Measurements from ENCODE around the gene ALK.

ALK gene

DNA sequence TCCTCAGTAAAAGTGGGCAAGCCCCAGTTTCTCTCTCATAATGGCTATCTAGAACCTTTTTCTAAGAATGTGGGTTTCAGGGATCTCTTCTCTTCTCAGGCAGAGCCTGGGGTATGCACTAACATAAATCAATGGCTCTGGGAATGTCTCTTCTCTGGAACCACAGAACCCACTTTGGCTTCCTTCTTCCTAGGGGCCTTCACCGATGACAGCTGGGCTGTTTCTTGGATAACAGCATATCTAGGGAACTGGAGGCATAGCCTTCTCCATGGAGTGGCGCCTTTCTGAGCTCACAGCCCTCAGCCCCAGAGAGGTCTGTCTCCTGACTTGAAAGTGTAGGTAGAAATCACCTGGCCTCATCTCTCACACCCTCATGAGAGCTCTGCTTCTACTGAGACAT is 558.3 kb downstream of the ALK start:
- no peak for DNase-seq (ENCODE audit: low read depth)

DNA sequence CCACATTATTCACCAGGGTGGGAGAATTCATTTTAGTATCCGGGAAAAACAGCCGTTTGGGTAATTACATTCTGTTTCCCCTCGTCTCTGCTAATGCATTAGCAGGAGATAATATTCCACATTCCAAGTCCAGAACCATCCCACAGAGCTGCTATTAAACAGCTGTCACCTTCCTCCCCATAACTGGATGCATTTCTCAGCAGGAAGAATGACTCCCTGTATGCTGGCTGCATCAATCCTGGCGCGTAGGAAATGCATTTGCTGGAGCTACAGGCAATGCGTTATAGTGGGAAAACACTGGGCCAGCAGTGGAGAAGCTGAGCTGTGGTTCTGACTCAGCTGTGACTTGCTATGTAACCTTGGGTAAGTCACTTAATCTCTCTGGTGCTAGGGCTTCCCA is 560.2 kb downstream of the ALK start:
- DNase-seq (ENCODE audit: low read depth), result peak; percentile 23

DNA sequence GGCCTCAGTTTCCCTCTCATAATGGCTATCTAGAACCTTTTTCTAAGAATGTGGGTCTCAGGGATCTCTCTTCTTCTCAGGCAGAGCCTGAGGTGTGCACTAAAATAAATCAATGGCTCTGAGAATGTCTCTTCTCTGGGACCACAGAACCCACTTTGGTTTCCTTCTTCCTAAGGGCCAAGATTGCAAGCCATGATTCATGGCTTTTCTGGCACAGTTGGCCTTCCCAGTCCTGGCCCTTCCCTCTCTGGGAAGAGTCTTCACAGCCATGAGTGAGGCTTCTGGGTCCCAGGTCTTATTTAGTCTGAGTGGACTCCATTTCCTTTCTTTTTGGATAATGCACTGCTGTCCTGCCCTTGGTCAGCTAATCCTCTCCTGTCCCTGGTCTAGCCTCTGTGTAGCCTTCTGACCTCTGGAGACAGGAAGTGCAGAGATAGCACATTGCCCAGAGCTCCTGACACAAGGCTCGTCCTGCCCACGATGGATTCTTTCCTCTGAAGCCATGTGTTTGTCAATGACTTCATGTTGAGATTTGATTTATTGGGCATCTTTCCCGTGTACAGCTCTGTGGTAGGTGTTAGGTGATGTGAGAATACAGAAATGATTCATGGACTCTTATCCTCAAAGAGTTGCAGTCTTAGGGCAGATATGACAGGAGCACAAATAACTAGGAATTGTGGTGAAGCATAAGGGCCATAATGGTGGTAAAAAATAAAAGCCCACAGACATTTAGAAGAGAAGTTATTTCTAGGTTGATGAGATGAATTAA is 561.2 kb downstream of the ALK start:
- no peak for DNase-seq (ENCODE audit: low read depth)

DNA sequence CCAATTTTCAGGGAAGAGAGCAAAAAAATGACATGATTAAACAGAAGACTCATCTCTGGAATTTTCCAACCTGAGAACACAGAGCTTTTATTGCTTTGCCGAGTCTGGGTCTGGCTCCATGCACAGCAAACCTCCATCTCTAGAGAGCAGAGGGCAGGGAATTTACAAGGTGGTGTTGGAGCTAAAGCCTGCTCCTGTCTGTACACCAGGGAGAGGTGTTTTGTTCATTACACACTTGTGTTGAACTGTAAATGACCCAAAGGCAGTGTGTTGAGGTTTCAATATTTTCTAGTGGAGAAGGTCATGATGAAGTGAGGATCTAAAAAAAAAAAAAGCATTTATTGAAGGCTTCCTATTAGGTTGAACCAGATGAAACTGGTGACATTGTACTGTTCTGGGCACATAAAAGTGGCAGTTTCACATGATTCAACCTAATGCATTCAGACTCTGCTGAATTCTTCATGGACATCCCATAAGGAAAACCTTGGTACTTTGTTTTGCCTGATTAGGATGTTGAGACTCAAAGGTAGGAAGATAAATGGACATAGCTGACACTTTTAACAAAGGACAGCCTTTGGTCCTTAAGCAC is 567.9 kb downstream of the ALK start:
- DNase-seq (ENCODE audit: low read depth), result no peak

DNA sequence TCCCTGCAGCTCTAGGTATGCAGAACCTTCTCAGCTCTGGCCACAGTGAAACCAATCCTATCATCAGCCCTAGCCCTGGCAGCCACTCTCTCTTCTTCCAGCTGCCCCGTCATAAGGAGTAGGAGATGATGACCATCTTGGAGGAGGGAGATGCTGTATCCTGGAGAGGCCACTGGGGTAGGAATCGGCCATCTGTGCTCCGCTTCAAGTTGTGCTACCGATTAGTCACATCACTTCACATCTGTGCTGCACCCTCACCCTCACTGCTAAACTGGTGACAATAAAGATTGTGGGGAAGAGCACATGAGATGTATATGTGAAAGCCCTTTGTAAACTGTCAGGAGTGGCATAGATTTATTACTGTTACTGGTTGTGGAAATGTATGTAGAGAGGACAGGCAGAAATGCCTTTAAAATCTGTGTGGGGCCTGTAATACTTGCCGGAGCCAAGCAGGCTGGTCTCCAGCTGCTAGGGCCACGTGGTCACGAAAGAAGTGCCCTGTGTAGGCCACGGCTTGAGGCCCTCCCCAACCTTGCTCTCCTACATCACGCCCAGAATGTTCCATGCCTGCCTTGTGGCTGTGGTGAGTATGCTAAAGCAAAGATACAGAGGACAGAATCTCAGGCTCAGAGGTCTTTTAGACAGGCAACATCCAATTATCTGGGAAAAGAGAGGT is 569.3 kb downstream of the ALK start:
- DNase-seq (ENCODE audit: low read depth), result peak; percentile 18

DNA sequence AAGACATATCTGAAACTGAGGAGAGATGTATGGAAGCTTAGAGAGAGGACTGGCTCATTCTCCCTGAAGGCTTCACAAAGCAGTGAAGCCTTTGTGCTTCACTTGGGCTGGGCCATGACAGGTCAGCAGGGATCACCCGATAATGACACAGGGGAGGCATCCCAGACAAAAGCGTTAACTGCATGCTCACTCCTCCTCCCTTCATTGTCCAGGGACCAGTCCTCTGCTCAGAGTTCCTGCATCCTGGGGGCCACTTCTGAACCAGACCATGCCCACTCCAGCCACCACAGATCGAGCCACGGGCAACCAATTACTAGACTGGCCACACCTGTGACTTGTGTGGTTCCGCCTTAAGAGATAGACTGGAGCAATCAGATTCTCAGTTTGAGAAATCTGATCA is 570.1 kb downstream of the ALK start:
- no peak for DNase-seq (ENCODE audit: low read depth)

DNA sequence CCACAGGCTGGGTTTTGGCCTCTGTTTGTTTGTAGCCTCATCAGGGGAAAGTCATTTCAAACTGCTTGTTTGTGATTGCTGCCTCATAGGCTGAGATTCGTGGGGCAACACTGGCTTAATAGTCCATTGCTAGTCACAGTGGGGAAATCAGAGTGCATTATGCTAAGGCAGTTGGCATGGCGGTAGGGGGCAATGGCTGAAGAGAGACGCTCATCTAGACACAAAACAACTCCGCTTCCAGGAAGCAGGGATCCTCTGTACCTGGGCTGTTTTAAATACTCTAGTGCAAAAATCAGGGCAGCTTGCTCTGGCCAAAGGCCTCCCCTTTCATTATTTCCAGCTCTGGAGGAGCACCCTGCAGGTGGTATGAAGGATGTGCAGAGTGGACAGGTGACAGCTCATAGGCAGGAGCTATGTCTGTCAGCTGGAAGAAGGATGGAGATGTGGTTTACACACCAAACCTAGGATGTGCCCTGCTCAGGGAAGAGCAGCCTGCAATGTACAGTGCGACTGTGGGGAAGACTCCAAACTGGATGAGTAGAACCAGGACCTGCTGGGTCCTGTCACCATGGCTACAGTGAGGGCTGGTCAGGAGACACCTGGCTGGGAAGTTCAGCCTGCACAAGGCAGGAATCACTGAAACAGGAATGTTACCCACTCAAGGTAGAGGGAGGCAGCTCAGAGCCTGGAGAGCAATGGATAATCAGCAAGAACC is 571.9 kb downstream of the ALK start:
- DNase-seq (ENCODE audit: low read depth), result no peak

DNA sequence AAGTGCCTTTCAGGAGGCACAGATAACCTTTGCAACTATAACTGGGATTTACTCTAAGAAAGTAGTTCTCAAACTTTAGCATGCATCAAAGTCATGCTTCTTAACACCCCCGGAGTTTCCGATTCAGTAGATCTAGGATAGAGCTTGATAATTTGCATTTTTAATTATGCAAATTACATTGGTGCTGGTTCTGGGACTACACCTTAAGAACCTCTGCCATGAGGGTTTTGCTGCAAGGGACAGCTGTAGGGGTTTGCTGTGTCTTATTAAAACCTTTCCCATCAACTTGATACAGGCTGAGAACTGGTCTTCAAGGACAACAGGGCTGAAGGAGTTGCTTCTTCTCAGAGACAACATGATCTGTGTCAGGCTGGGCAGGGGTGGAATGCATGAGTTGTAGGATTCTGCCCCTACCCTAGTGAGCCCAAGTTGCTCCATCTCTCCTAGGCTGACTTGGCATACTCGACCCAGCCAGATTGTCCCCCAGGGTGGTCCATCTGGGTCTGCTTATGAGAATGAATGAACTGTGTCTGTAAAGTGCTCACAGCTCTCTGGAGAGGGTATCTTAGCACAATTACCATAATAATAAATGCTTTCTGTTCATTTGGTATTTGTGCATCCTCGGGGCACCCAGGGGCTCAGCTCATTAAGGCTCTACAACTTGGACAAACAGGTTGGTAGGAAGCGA is 573.5 kb downstream of the ALK start:
- no peak for DNase-seq (ENCODE audit: low read depth)

DNA sequence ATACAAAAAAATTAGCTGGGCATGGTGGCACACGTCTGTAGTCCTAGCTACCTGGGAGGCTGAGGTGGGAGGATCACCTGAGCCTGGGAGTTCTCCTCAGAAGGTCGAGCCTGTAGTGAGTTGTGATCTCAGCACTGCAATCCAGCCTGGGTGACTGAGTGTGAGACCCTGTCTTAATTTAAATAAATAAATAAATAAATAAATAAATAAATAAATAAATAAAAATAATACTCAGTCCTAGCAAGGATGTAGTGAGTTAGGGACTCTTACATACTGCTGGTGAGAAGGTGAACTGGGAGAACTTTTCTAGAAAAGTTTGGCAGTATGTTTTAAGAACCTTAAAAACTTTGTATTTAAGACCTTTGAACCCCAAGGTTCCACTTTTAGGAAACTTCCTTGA is 576.1 kb downstream of the ALK start:
- DNase-seq (ENCODE audit: low read depth), result no peak

DNA sequence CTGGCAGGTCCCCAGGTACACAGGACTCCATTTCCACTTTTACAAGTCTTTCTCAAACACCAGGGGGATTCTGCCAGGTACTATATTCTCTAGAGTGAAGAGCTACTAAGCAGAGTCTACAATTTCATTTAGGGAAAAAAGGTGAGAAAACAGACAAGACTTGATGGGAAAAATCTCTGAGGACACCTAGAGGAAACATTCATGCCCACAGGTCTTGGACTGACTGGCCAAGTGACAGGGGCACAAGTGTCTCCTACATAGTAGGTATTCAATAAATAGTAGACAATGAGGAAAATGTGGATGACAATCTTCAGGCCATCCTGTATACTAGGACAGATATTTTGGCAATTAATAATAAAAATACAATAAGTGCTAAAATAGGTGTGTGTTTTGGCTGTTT is 577.6 kb downstream of the ALK start:
- DNase-seq (ENCODE audit: low read depth), result no peak

DNA sequence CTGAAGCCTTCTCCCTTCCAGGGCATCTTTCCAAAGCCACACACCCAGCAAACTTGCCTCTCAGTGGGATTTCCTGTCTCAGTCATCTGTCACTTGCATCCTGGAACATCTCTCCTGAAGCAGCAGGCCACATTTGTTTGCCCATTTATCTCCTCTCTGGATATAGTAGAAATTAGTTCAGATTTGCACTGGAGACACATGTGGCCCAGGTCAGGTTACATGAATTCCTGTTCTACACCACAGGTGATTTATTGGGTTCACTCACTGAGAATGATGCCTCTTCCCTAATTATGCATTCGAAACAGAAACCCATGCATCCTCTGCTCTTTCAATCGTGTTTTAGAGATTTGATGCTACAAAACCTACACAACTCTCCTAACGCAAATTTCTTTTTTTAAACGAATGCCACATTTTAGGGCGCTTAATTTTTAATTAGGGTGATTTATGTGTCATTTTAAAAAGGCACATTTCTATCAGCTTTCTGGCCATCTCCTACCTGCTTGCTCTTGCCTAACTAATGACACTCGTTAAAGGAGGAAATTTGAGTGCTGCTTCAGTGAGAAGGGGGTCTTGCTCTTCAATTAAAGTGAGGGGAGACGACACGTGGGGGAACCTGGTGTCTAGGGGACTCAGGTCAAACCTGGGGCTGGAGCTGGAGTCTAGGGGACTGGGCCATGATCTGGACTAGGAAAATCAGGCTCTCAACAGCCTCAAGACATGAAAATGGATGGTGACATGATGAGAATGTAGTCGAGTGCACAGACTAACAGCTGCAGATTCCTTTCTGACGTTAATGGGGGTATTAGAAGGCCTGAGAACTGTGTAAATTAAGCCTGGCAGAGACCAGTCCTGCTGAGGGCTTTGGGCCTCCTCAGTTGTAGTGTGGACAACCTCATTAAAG is 584.8 kb downstream of the ALK start:
- no peak for DNase-seq (ENCODE audit: low read depth)

DNA sequence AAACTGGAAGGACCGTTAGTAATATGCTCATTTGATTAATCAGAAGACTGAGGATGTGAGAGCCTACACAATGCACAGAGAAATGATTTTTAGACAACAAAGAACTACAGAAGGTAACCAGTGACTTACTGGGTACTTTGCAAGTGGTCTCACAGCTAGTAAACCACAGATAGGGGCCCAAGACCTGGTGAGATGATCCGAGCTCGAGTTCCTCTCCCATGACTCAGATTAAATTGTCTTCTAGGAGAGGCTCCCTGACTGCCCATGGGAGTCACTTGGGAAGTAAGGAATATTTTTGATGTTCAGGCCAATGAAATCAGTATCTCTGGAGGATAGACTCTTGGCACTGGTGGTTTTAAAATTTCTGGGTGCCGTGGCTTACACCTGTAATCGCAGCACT is 586.0 kb downstream of the ALK start:
- peak; percentile 10 for DNase-seq (ENCODE audit: low read depth)

DNA sequence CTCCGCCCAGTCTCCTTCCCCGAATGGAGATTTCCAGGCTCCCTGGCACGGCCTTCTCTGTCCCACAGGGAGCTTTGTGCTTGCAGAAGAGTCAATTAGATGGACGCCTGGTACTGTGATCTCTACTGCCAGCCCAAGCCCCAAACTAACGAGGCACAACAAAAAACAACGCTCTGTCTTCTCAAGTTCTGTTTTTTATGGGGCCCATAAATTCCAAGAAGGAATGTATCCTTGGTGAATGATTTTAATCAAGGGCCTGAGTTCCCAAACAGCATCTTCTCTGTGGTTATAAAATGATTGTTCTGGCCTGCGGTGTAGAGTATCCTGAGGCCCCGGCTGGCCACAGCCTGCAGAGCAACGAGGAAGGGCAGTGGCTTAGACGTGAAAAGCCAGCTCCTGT is 586.7 kb downstream of the ALK start:
- no peak for DNase-seq (ENCODE audit: low read depth)

DNA sequence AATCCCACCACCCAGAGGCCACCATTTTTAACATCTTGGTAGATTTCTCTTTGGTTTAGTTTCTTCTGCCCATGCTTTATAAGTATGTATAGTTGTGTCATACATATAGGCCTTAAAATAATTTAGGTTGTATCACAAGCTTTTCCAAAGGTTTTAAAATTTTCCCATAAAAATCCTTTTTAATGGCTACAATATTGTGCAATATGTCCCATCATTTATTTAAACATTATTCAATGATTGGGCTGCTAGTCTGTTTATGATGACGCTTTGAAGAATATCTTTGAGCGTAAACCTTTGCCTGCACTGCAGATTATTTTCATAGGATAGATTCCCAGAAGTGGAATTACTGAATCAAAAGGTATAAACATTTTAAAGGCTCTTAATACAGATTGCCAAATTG is 588.8 kb downstream of the ALK start:
- DNase-seq (ENCODE audit: low read depth), result no peak

DNA sequence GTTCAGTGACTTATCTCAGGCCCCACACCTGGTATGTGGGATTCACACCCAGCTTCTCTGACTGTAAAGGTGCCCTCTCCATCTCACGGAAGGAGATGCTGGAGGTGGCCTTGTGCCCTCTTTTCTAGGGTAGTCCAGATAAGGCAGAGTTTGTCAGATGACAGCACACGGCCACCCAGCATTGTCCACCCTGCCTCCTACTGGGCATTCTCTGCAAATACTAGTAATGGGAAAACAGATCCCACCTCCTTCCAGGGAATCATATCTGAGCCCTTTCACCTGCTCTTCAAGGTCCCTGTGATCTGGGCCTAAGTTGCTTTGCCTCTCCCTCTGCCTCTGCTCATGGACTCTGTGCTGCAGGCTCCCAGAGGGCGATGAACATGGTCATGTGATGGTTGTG is 591.5 kb downstream of the ALK start:
- peak; percentile 8 for DNase-seq (ENCODE audit: low read depth)

DNA sequence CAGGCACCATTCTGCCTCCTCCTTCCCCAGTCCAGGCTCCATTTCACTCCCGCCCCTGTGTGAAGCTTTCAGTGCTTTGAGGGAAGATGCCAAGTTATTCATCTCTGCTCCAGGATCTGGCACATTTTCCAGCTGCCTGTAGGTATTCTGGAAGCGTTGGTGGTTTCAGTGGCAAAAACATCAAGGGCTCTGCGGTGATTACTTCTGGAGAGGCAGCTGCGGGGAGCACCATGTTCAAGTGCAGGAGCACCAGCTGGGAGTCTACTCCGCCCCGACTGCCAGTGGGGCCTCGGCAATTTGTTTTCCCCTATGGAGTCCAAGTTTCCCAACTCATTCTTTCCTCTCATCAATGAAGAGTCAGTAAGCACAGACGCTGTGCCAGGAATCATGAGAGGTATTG is 594.5 kb downstream of the ALK start:
- DNase-seq (ENCODE audit: low read depth), result no peak

DNA sequence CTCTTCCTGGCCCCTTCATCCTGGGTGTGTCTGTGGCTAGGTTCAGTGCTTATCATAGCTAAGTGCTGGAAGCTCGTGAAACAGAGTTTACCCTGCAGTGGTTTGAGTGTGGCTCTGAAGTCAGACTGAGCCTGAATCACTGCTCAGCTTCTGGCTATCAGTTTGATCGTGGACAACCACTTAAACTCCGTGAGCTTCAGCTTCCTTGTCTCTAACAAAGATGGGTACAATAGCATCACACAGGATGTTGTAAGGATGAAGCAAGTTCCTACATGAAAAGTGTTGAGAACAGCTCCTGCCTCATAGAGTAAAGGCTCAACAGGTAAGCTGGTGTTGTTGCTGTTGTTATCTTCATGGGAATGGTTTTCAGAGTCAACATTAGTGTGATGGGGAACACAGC is 595.8 kb downstream of the ALK start:
- no peak for DNase-seq (ENCODE audit: low read depth)

DNA sequence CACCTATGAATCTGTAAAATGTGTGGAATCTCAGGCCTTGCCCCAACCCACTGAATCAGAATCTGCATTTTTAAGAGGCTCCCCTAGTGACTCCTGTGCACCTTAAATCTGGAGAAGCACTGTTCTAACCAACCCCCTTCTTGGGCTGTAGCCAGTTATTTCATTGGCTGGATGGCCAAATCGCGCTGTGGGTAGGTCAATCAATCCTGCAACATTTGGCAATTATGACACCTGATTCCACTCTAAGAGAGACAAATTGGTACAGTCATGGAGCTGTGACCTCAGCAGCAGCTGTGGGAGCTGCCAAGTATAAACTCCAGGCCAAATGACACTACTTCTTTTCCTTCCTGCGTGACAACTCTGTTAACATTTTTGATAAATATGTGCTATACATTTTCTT is 597.4 kb downstream of the ALK start:
- DNase-seq (ENCODE audit: low read depth), result no peak

DNA sequence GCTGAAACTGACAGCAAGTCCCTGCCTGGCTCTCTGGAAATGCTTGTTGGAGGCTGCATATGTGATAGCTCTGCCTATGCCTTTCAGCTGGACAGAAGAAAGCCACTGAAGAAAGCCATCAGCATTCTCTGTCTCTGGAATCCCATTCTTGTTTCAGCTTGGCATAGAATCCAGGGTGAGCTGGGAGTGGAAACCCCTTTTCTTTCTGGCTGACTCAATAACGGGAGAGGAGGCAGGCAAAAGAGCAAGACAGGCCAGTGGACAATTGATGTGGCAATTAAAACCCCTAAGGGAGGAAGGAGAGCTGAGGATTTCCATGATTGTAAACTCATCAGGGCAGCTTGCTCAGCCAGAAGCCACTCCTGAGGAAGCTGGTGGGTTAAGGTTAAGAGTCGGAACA is 598.1 kb downstream of the ALK start:
- no peak for DNase-seq (ENCODE audit: low read depth)

DNA sequence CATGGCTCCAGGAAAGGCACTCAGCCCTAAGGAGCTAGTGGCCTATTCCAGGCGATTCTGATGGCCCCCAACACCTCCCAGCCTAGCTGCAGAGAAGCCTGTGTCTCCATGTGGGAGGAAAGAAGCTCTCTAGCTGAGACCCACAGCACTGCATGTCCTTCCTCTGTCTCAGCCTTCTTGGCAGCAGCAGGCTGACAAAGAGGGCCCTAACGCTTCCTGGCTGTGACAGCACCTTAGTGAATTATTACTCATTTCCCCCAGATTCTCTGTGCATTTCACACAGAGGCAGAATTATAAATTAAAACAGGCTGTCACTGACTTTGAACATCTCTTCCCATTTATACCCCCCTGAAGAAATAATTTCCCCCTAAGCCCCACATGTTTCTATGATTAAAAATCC is 599.4 kb downstream of the ALK start:
- peak; percentile 60 for DNase-seq (ENCODE audit: low read depth)

DNA sequence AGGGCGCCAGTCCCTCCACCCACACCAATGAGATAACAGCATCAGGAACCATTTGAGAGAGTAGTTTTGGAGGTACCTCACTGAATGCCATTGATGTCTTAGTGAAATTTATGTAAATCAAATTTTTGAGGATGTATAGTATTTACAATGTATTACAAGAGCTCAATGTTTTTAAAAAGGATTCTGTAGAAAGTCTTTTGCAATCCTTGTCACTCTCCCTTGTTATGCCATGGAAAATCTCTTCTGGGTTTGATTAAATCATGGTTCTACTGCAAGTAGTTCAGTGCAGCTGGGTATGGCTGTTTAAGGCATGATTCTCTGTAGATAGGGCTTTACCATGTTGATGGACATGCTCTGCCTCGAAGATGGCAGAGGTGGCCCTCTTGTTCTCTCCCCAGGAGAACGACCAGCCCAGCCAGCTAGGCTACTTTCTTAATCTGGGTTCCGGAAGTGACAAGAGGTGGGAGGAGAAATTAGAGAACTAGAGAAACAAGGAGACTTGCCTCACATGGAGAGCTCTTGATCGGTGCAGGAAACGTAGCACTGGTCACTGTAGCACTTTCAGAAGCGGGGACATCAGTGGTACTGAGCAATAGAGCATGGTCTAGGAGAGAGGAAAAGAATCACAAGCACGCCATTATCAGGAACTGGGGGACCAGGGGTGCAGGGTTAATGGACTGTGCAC is 603.4 kb downstream of the ALK start:
- no peak for DNase-seq (ENCODE audit: low read depth)
